Keratinocyte (primary cell): ENCODE results near the gene FLNB. TPM values are rescaled to one million over a fixed set of nuclear protein-coding genes. Genes with fewer than 3 reads are reported as not detected.

Source experiments
- DNase-seq: peaks from one replicate; pipeline ENCODE4 v3.0.0-alpha.2; 2011; ENCODE audit warnings: low read depth, missing footprints, low spot score
- FAIRE-seq: peaks from 2 replicates; lab custom pipeline; 2011; peaks lifted over from hg19 to GRCh38; lab: Jason Lieb, UNC
- H2AFZ ChIP-seq: 2 replicates; pipeline ENCODE4 v1.6.0; 2012; ENCODE audit warnings: low read length, control low read depth, inconsistent platforms; ENCODE audit not compliant: control insufficient read depth
- H3K27ac ChIP-seq: 2 replicates; pipeline ENCODE4 v1.5.1; 2011; ENCODE audit warnings: low read length; ENCODE audit not compliant: control insufficient read depth, insufficient read depth
- H3K27me3 ChIP-seq: 3 replicates; pipeline ENCODE4 v1.6.0; 2011; ENCODE audit warnings: low read length; ENCODE audit not compliant: control insufficient read depth, insufficient read depth; ENCODE audit errors: extremely low read depth
- H3K36me3 ChIP-seq, 2 experiments: 2 replicates in 1 of 2; 3 replicates in 1 of 2; pipeline ENCODE4 v1.5.1; 2011; ENCODE audit warnings: low read length in 2 of 2, mild to moderate bottlenecking in 1 of 2; ENCODE audit not compliant: control insufficient read depth in 2 of 2, insufficient read depth in 2 of 2; ENCODE audit errors: extremely low read depth in 1 of 2
- H3K4me1 ChIP-seq: 3 replicates; pipeline ENCODE4 v1.5.1; 2011; ENCODE audit warnings: low read length; ENCODE audit not compliant: control insufficient read depth, insufficient read depth; ENCODE audit errors: extremely low read depth
- H3K4me2 ChIP-seq: 3 replicates; pipeline ENCODE4 v1.6.0; 2011; ENCODE audit warnings: low read depth, low read length; ENCODE audit not compliant: control insufficient read depth, insufficient read depth; ENCODE audit errors: extremely low read depth
- H3K4me3 ChIP-seq, 3 experiments: fragments of 200-600 bp in 1 of 3; sonication (generic) in 1 of 3; 2 replicates in 2 of 3; 3 replicates in 1 of 3; pipeline ENCODE4 v1.5.1; 2011 to 2016; ENCODE audit warnings: low read length in 3 of 3, mild to moderate bottlenecking in 3 of 3, control low read depth in 2 of 3, inconsistent platforms in 1 of 3, low read depth in 1 of 3, mixed read lengths in 1 of 3, mixed run types in 1 of 3, moderate library complexity in 1 of 3; ENCODE audit not compliant: control insufficient read depth in 2 of 3, insufficient read depth in 2 of 3; ENCODE audit errors: extremely low read depth in 1 of 3
- H3K79me2 ChIP-seq: 2 replicates; pipeline ENCODE4 v1.6.0; 2012; ENCODE audit warnings: low read length; ENCODE audit not compliant: control insufficient read depth, insufficient read depth
- H3K9ac ChIP-seq: 3 replicates; pipeline ENCODE4 v1.6.0; 2011; ENCODE audit warnings: low read length; ENCODE audit not compliant: control insufficient read depth, insufficient read depth; ENCODE audit errors: extremely low read depth
- H3K9me1 ChIP-seq: 3 replicates; pipeline ENCODE4 v1.6.0; 2011; ENCODE audit warnings: low read length; ENCODE audit not compliant: control insufficient read depth, insufficient read depth; ENCODE audit errors: extremely low read depth
- H3K9me3 ChIP-seq: 2 replicates; pipeline ENCODE4 v1.5.1; 2012; ENCODE audit warnings: low read depth, low read length; ENCODE audit not compliant: control insufficient read depth
- H4K20me1 ChIP-seq: 3 replicates; pipeline ENCODE4 v1.6.0; 2011; ENCODE audit warnings: low read length; ENCODE audit not compliant: control insufficient read depth, insufficient read depth; ENCODE audit errors: extremely low read depth
- CTCF ChIP-seq, 3 experiments: IDR thresholded peaks in 1 of 3; conservative IDR thresholded peaks in 1 of 3; optimal IDR thresholded peaks in 1 of 3; 2 replicates in 2 of 3; 3 replicates in 1 of 3; pipeline versions ENCODE3 to v1.5.1; 2011; ENCODE audit warnings: low read length in 3 of 3, mild to moderate bottlenecking in 3 of 3, moderate library complexity in 2 of 3, control low read depth in 1 of 3, inconsistent platforms in 1 of 3; ENCODE audit not compliant: insufficient read depth in 2 of 3; ENCODE audit errors: extremely low read depth in 1 of 3
- EZH2 ChIP-seq: IDR thresholded peaks from one replicate; pipeline ENCODE4 v1.6.1; 2012; ENCODE audit warnings: inconsistent platforms, mild to moderate bottlenecking, low read length, moderate library complexity
- dilution Hi-C: fragments of 300-500 bp; cut with MboI; formaldehyde crosslinking; loops from one replicate; pipeline ENCODE4 v1.7.0; 2020; ENCODE audit warnings: low sequenced_read_pairs; ENCODE audit not compliant: extremely low pct_ligation_motif_present
- polyA plus RNA-seq, 5 experiments: library from polyadenylated mRNA; depleted of rRNA in 3 of 5; stranded (reverse) in 3 of 5; stranded (forward) in 1 of 5; unstranded in 1 of 5; fragments of >200 nt; gene quantifications; 1 replicate in 1 of 5; 2 replicates in 3 of 5; 3 replicates in 1 of 5; pipeline versions ENCODE4 v1.2.1 to v1.2.3, GENCODE V29; 2011 to 2012; ENCODE audit warnings: missing spikeins in 2 of 5, low read depth in 1 of 5, low replicate concordance in 1 of 5

FLNB gene
- polyA plus RNA-seq, 1 donor (not counting 4 experiments of a cell fraction or from before 2014, with no cell fraction given) = 289 TPM

GRCh38 chr3:58198362-58198761, 190.1 kb downstream of the FLNB start:
- Histone ChIP-seq H3K4me1 (peaks cover 4% of the 10 kb centered on the region), H3K9me1 (no peaks in the 10 kb centered on the region)

GRCh38 chr3:58198804-58199203, 190.6 kb downstream of the FLNB start:
- Histone ChIP-seq H3K9me1 (no peaks in the 10 kb centered on the region), H3K9me3 (no peaks in the 10 kb centered on the region), H3K9ac (no peak overlapping the region), H2AFZ (no peak overlapping the region), H3K36me3 (no peaks in the 10 kb centered on the region), H3K27ac (no peak overlapping the region), H3K4me1 (peaks cover 4% of the 10 kb centered on the region), H3K79me2 (no peaks in the 10 kb centered on the region), H3K27me3 (no peaks in the 10 kb centered on the region), H3K4me2 (no peak overlapping the region), H3K4me3 (no peak overlapping the region), H4K20me1 (no peaks in the 10 kb centered on the region)
- dilution Hi-C loops = no loop called here
- DNase-seq = no peak
- no peak for FAIRE-seq
- TF ChIP-seq EZH2 = no peak
- TF ChIP-seq CTCF (optimal IDR thresholded peaks at IDR 0.05 in 1 of 3, IDR thresholded peaks at IDR 0.05 in 1 of 3, conservative IDR thresholded peaks at IDR 0.05 in 1 of 3; ENCODE audit: extremely low read depth in 1 of 3, insufficient read depth in 2 of 3, low read length in 3 of 3) = no peak

More at GRCh38 chr3:58198362-58198761, 190.1 kb downstream of the FLNB start:
- Histone ChIP-seq H3K9ac (no peak overlapping the region), H2AFZ (no peak overlapping the region), H3K27me3 (no peaks in the 10 kb centered on the region), H3K27ac (no peak overlapping the region), H3K79me2 (no peaks in the 10 kb centered on the region), H4K20me1 (no peaks in the 10 kb centered on the region), H3K36me3 (no peaks in the 10 kb centered on the region), H3K4me3 (no peak overlapping the region), H3K4me2 (no peak overlapping the region), H3K9me3 (no peaks in the 10 kb centered on the region)
- DNase-seq = no peak
- no peak for FAIRE-seq
- no peak for TF ChIP-seq EZH2
- TF ChIP-seq CTCF (optimal IDR thresholded peaks at IDR 0.05 in 1 of 3, IDR thresholded peaks at IDR 0.05 in 1 of 3, conservative IDR thresholded peaks at IDR 0.05 in 1 of 3; ENCODE audit: extremely low read depth in 1 of 3, insufficient read depth in 2 of 3, low read length in 3 of 3) = no peak
- dilution Hi-C loops = no loop called here
